Prostate gland (tissue), 2 donors: Measurements from ENCODE around the gene VAMP2.
A peak's percentile ranks its signal among the peaks of the same experiment; 100 is the strongest.

Experiments
- POLR2A ChIP-seq: fragments of 450-650 bp; IDR thresholded peaks from one replicate; pipeline ENCODE4 v1.6.1; 2016; ENCODE audit warnings: antibody characterized with exemption, mild to moderate bottlenecking
- TF ChIP-seq, protein P1 (sequence below), 4 experiments: fragments of 200-600 bp in 2 of 4; fragments of 450-650 bp in 2 of 4; sonication (generic) in 2 of 4; IDR thresholded peaks; 1 replicate in 3 of 4; 2 replicates in 1 of 4; pipeline ENCODE4 v1.5.1; 2016 to 2019; ENCODE audit warnings: antibody characterized with exemption in 4 of 4, mild to moderate bottlenecking in 2 of 4, moderate library complexity in 2 of 4

DNA sequence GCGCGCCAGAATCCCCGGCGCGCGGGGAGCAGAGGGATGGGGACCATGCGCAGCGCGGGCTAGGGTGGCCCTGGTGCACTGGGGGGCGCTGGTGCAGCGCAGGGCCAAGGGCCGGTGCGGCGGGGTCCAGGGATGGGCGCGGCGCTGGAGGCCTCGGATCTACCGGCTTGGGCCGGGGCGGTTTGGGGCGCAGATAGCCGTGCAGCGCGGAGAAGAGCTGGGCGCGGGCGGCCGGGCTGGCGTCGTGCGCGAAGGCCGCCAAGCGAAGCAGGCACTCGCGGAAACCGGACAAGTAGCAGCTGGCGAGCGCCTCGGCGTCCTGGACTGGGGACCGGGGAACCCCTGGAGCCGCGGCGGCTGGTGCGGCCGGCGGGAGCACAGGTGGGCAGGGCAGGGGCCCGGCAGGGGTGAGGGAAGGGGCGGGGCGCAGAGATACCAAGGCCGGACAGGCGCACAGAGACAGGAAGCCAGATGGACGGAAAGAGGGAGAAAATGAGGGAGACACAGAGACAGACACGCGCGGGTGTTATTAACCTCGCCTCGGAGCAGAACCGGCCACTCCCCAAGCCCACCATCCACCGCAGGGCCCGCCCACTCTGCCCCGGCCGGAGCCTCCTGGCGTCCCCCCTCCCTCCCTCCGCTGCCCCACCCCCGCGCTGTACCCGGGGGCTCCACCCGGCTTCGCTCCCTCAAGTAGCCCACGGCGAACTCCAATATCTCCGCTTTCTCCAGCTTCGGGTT, 40.9 kb downstream of the VAMP2 start:
- TF ChIP-seq, protein P1, sequence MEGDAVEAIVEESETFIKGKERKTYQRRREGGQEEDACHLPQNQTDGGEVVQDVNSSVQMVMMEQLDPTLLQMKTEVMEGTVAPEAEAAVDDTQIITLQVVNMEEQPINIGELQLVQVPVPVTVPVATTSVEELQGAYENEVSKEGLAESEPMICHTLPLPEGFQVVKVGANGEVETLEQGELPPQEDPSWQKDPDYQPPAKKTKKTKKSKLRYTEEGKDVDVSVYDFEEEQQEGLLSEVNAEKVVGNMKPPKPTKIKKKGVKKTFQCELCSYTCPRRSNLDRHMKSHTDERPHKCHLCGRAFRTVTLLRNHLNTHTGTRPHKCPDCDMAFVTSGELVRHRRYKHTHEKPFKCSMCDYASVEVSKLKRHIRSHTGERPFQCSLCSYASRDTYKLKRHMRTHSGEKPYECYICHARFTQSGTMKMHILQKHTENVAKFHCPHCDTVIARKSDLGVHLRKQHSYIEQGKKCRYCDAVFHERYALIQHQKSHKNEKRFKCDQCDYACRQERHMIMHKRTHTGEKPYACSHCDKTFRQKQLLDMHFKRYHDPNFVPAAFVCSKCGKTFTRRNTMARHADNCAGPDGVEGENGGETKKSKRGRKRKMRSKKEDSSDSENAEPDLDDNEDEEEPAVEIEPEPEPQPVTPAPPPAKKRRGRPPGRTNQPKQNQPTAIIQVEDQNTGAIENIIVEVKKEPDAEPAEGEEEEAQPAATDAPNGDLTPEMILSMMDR (IDR thresholded peaks at IDR 0.05): peak in 2 of 4 experiments; percentile 45 to 52
- no peak for TF ChIP-seq POLR2A
